ENCODE measurements around the gene SETD1B.
"Not testable (repeated sequence)": the region's sequence is repeated elsewhere in the genome, so short reads cannot be mapped to it uniquely, and the experiment has no call there.

DNA sequence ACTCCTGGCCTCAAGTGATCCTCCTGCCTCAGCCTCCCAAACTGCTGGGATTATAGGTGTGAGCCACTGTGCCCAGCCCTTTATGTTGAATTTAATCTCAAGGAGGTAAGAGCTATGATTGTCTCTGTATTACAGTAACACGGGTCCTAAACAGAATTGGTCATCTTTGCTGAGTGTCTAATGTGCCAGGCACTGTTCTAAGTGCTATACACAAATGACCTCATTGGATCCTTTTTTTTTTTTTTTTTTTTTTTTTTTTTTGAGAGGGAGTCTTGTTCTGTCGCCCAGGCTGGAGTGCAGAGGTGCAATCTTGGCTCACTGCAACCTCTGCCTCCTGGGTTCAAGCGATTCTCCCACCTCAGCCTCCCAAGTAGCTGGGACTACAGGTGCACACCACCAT is 48.6 kb downstream of the SETD1B start:
- not testable (repeated sequence) for TF ChIP-seq CTCF (IDR thresholded peaks at IDR 0.05); ZFX (IDR thresholded peaks at IDR 0.05; ENCODE audit: borderline replicate concordance)
